HCT116 (cell line): ENCODE results near the gene MACROD1. TPM values are rescaled to one million over a fixed set of nuclear protein-coding genes. Genes with fewer than 3 reads are reported as not detected.

ENCODE experiments used
- ATAC-seq: fragments of 200-7000 bp; cut with Tn5 transposase; 2 replicates; pipeline ENCODE4 v1.9.1; 2020; ENCODE audit warnings: mild to moderate bottlenecking, moderate library complexity
- BruUV-seq: library from RNA; stranded (reverse); fragments of 400-500 nt; replicated peaks from 2 replicates; lab custom pipeline; 2021; lab: Mats Ljungman, UMichigan
- CTCF ChIA-PET: fragments of 300-600 bp; sonication (Branson Sonifier 250); formaldehyde crosslinking; loops from one replicate; lab custom pipeline; 2021; ENCODE audit warnings: antibody characterized with exemption; lab: Charles Lee
- POLR2A ChIA-PET: fragments of 300-600, 350-600 bp; sonication (Branson Sonifier 250); formaldehyde crosslinking; loops from one replicate; lab custom pipeline; 2021; ENCODE audit warnings: antibody characterized with exemption; lab: Charles Lee
- RAD21 ChIA-PET, 2 experiments: fragments of 300-600 bp; sonication (Branson Sonifier 250); formaldehyde crosslinking; loops; one replicate each; lab custom pipeline; 2023; ENCODE audit warnings: low total read pairs in 2 of 2; ENCODE audit not compliant: uncharacterized antibody in 2 of 2, unreplicated experiment in 2 of 2, low non-redundant PET in 1 of 2; lab: Charles Lee
- DNase-seq: peaks from one replicate; pipeline ENCODE4 v3.0.0-alpha.2; 2010; ENCODE audit warnings: low read depth, low spot score
- H2AFZ ChIP-seq: fragments of 200-600 bp; shearing (Covaris generic), sonication (generic); 2 replicates; pipeline ENCODE4 v1.6.1; 2017; ENCODE audit warnings: low read depth, mixed run types, mixed read lengths, antibody characterized with exemption, low read length; ENCODE audit not compliant: poor library complexity, severe bottlenecking
- H3K27ac ChIP-seq: 2 replicates; pipeline ENCODE4 v1.5.1; 2012; ENCODE audit warnings: low read depth, low read length
- H3K27me3 ChIP-seq: fragments of 200-600 bp; sonication (generic); 2 replicates; pipeline ENCODE4 v1.6.1; 2016; ENCODE audit warnings: mixed run types, low read length, mixed read lengths; ENCODE audit not compliant: insufficient read depth
- H3K36me3 ChIP-seq, 2 experiments: fragments of 200-500 bp in 1 of 2; fragments of 200-600 bp in 1 of 2; sonication (Bioruptor generic) in 1 of 2; sonication (generic) in 1 of 2; 2 replicates each; pipeline versions ENCODE4 v1.5.1 to v1.6.1; 2014 to 2016; ENCODE audit warnings: low read length in 2 of 2, inconsistent platforms in 1 of 2, mixed read lengths in 1 of 2, mixed run types in 1 of 2; ENCODE audit not compliant: insufficient read depth in 2 of 2, control insufficient read depth in 1 of 2
- H3K4me1 ChIP-seq, 2 experiments: fragments of 200-600 bp in 1 of 2; sonication (generic) in 1 of 2; 2 replicates each; pipeline versions ENCODE4 v1.5.1 to v1.6.1; 2012 to 2017; ENCODE audit warnings: low read length in 2 of 2, inconsistent platforms in 1 of 2, mild to moderate bottlenecking in 1 of 2, mixed read lengths in 1 of 2, mixed run types in 1 of 2, moderate library complexity in 1 of 2; ENCODE audit not compliant: insufficient read depth in 2 of 2, control insufficient read depth in 1 of 2
- H3K4me2 ChIP-seq: fragments of 200-600 bp; sonication (generic); 2 replicates; pipeline ENCODE4 v1.6.1; 2017; ENCODE audit warnings: mixed run types, low read length, mixed read lengths
- H3K4me3 ChIP-seq, 2 experiments: fragments of 200-600 bp in 1 of 2; sonication (generic) in 1 of 2; replicated peaks in 1 of 2; 2 replicates each; pipeline ENCODE4 v1.5.1; 2011 to 2016; ENCODE audit warnings: low read length in 2 of 2, control low read depth in 1 of 2, low read depth in 1 of 2, mild to moderate bottlenecking in 1 of 2, mixed read lengths in 1 of 2, mixed run types in 1 of 2
- H3K79me2 ChIP-seq: fragments of 200-600 bp; sonication (generic); 2 replicates; pipeline ENCODE4 v1.6.1; 2017; ENCODE audit warnings: mild to moderate bottlenecking, mixed run types, low read length, moderate library complexity, mixed read lengths; ENCODE audit not compliant: insufficient read depth
- H3K9ac ChIP-seq: fragments of 200-600 bp; sonication (generic); 2 replicates; pipeline ENCODE4 v1.6.1; 2016; ENCODE audit warnings: low read length, mixed read lengths
- H3K9me2 ChIP-seq: fragments of 200-600 bp; sonication (generic), shearing (Covaris generic); 2 replicates; pipeline ENCODE4 v1.6.1; 2017; ENCODE audit warnings: mixed run types, mild to moderate bottlenecking, moderate library complexity; ENCODE audit not compliant: insufficient read depth
- H3K9me3 ChIP-seq, 2 experiments: fragments of 200-500 bp in 1 of 2; fragments of 200-600 bp in 1 of 2; sonication (Bioruptor generic) in 1 of 2; sonication (generic) in 1 of 2; 2 replicates each; pipeline ENCODE4 v1.6.1; 2014 to 2017; ENCODE audit warnings: low read length in 2 of 2, mixed read lengths in 2 of 2, inconsistent platforms in 1 of 2, low read depth in 1 of 2, mild to moderate bottlenecking in 1 of 2, mixed run types in 1 of 2, moderate library complexity in 1 of 2; ENCODE audit not compliant: control insufficient read depth in 1 of 2, insufficient read depth in 1 of 2
- H4K20me1 ChIP-seq: fragments of 200-600 bp; sonication (generic), shearing (Covaris generic); 2 replicates; pipeline ENCODE4 v1.6.1; 2017; ENCODE audit warnings: mixed run types, mild to moderate bottlenecking, moderate library complexity; ENCODE audit not compliant: insufficient read depth
- ELF1 ChIP-seq: IDR thresholded peaks from 2 replicates; pipeline ENCODE4 v1.6.1; 2012; ENCODE audit warnings: low read depth, borderline replicate concordance
- EZH2 ChIP-seq: fragments of 200-600 bp; sonication (generic); IDR thresholded peaks from 2 replicates; pipeline ENCODE4 v1.6.1; 2017; ENCODE audit warnings: antibody characterized with exemption, mixed run types
- SP1 ChIP-seq: IDR thresholded peaks from 2 replicates; pipeline ENCODE4 v1.6.1; 2012; ENCODE audit warnings: low read depth
- ZBTB33 ChIP-seq: IDR thresholded peaks from 2 replicates; pipeline ENCODE4 v1.6.1; 2011; ENCODE audit warnings: mild to moderate bottlenecking, low read length, moderate library complexity; ENCODE audit not compliant: insufficient replicate concordance; ENCODE audit errors: extremely low read depth
- ZNF274 ChIP-seq: fragments of 200-500 bp; sonication (Bioruptor generic); IDR thresholded peaks from 2 replicates; pipeline ENCODE4 v1.6.1; 2014; ENCODE audit warnings: mild to moderate bottlenecking, low read depth, low read length, inconsistent platforms
- intact Hi-C: fragments of 100-400 bp; cut with micrococcal nuclease; formaldehyde crosslinking; loops from 2 replicates; pipeline ENCODE4 v1.10.0; 2022
- total RNA-seq: library from RNA; stranded (reverse); gene quantifications from one replicate; pipeline ENCODE4 v1.2.1, GENCODE V29; 2021; ENCODE audit not compliant: unreplicated experiment
- TF ChIP-seq, protein P1 (sequence below): IDR thresholded peaks from 2 replicates; pipeline ENCODE4 v1.6.1; 2012; ENCODE audit warnings: low read depth

MACROD1 gene
- total RNA-seq, 1 experiment from 2014 or later, result 61.1 TPM

DNA sequence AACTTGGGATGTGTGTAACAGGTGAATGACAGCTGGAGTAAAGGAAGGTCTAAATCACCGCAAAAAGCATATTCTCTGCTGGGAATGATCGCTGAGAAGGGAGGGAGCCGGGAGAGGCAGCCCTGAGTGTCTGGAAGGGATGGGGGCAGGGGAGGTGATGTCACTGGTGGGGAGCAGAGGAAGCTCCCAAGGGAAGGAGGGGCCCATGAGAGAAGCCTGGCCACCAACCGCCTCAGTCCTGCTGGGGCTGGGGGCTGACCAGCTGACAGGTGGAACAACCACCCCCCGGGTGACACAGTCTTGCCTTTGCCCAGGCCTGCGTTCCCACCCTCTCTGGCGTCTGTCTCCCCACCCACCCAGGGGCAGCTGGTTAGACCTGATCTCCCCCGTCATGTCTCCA lies 136.1 kb downstream of the MACROD1 start:
- ATAC-seq, result no peak

More for the DNA sequence above, 136.1 kb downstream of the MACROD1 start:
- Histone ChIP-seq H3K27ac (no peak overlapping the region), H2AFZ (no peak overlapping the region), H3K36me3 (no peaks in the 10 kb centered on the region), H3K9me3 (no peaks in the 10 kb centered on the region), H3K4me2 (no peak overlapping the region), H3K9ac (no peak overlapping the region), H3K79me2 (no peaks in the 10 kb centered on the region), H3K4me1 (peaks cover 0 to 11% of the 10 kb centered on the region in 2 experiments; a peak in 2 of 4 replicates), H4K20me1 (no peaks in the 10 kb centered on the region), H3K9me2 (no peaks in the 10 kb centered on the region), H3K4me3 (no peak overlapping the region), H3K27me3 (no peaks in the 10 kb centered on the region)
- TF ChIP-seq, protein P1, sequence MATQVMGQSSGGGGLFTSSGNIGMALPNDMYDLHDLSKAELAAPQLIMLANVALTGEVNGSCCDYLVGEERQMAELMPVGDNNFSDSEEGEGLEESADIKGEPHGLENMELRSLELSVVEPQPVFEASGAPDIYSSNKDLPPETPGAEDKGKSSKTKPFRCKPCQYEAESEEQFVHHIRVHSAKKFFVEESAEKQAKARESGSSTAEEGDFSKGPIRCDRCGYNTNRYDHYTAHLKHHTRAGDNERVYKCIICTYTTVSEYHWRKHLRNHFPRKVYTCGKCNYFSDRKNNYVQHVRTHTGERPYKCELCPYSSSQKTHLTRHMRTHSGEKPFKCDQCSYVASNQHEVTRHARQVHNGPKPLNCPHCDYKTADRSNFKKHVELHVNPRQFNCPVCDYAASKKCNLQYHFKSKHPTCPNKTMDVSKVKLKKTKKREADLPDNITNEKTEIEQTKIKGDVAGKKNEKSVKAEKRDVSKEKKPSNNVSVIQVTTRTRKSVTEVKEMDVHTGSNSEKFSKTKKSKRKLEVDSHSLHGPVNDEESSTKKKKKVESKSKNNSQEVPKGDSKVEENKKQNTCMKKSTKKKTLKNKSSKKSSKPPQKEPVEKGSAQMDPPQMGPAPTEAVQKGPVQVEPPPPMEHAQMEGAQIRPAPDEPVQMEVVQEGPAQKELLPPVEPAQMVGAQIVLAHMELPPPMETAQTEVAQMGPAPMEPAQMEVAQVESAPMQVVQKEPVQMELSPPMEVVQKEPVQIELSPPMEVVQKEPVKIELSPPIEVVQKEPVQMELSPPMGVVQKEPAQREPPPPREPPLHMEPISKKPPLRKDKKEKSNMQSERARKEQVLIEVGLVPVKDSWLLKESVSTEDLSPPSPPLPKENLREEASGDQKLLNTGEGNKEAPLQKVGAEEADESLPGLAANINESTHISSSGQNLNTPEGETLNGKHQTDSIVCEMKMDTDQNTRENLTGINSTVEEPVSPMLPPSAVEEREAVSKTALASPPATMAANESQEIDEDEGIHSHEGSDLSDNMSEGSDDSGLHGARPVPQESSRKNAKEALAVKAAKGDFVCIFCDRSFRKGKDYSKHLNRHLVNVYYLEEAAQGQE, result no peak
- TF ChIP-seq ZNF274 (no peak), ZBTB33 (no peak), SP1 (no peak), ELF1 (no peak), EZH2 (no peak)
- no TSS peak for BruUV-seq
- POLR2A ChIA-PET, result no interaction called here
- CTCF ChIA-PET, result no interaction called here
- no peak for DNase-seq
- intact Hi-C loops, result no loop called here
- RAD21 ChIA-PET, result no interaction called here
